DMS79 (cell line): ENCODE data around the gene CHAMP1.

Source experiments
- DNase-seq: peaks from one replicate; lab custom pipeline; 2025; lab: John Stamatoyannopoulos, UW

Gene CHAMP1, protein sequence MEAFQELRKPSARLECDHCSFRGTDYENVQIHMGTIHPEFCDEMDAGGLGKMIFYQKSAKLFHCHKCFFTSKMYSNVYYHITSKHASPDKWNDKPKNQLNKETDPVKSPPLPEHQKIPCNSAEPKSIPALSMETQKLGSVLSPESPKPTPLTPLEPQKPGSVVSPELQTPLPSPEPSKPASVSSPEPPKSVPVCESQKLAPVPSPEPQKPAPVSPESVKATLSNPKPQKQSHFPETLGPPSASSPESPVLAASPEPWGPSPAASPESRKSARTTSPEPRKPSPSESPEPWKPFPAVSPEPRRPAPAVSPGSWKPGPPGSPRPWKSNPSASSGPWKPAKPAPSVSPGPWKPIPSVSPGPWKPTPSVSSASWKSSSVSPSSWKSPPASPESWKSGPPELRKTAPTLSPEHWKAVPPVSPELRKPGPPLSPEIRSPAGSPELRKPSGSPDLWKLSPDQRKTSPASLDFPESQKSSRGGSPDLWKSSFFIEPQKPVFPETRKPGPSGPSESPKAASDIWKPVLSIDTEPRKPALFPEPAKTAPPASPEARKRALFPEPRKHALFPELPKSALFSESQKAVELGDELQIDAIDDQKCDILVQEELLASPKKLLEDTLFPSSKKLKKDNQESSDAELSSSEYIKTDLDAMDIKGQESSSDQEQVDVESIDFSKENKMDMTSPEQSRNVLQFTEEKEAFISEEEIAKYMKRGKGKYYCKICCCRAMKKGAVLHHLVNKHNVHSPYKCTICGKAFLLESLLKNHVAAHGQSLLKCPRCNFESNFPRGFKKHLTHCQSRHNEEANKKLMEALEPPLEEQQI

DNA sequence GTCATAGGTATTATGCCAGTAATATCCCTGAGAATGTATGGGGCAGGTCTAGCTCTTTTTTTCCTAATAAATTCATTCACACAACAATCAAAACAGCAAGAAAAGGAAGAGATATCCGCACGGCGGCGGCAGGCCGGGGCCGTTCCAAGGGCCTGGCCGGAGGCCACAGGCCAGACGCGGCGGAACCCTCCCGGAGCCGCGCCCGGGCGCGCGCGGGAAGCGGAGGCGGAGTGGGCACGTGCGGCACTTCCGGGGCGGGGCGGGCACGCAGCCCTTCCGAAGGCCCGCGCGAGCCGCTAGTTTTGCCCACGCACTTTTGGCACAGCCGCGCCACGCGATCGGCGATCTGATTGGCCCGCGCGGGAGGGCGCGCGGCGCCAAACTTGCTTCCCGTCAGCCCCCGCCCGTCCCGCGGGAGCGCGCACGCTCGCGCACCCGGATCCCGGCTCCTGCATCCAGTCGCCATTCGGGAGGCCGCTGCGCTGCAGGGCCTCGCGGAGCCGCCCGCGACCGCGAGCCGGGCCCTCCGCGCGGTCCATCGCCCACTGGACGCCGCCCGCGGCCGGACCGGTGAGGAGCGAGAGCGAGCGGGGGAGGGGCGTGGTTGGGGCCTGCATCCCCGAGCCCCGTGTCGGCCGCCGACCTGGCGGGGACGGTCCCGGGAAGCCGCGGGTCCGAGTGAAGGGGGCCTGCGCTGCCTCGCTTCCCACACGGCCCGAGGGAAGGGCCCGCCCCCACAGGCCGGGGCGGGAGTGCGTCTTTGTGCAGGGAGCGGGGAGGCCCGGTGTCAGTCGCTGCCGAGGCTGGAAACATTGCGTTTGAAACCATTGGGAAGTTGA, at the start of gene CHAMP1:
Gene CHAMP1, plus strand, starts transcription at position 430 of the 839 bp plus-strand sequence. CDS start 9,340 bp downstream, outside the sequence.
- peak; percentile 95 for DNase-seq

GRCh38 chr13:114264886-114265611, 49.3 kb upstream of the CHAMP1 start:
- DNase-seq = no peak

GRCh38 chr13:114266241-114266640, 48.1 kb upstream of the CHAMP1 start:
- no peak for DNase-seq

GRCh38 chr13:114268344-114269280, 45.7 kb upstream of the CHAMP1 start:
- DNase-seq = no peak

GRCh38 chr13:114269281-114269770, 45.0 kb upstream of the CHAMP1 start:
- no peak for DNase-seq

DNA sequence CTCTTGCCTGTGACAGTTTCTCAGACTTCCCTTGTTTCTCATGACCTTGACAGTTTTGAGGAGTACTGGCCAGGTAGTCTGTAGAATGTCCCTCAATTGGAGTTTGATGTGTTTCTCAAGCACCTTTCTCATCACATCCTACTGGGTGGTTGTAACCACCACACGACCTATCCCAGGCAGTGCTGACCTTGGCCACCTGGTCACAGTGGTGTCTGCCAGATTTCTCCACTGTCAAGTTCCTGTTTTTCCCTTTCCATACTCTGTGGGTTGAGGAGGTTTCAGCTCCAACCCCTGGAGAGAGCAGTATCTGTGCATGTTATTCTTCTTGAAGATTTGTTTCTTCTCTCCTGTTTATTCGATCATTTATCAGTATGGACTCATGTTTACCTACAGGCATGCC, 41.3 kb upstream of the CHAMP1 start:
- DNase-seq = no peak

DNA sequence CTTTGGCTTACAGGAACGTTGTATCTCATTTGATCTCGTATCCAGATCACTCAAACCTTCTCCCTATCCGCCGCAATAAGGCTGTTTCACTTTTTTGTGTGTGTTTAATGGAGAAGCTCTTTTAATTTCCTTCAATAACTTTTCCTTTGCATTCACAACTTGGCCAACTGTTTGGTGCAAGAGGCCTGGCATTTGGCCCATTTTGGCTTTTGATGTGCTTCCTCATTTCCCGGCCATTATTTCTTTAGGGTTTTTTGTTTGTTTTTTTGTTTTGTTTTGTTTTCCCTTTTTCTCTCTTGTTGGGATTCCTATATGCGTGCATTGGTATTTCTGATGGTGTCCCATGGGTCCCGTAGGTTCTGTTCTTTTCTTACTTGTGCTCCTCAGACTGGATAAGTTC, 39.0 kb upstream of the CHAMP1 start:
- no peak for DNase-seq

GRCh38 chr13:114279146-114279545, 35.2 kb upstream of the CHAMP1 start:
- no peak for DNase-seq

DNA sequence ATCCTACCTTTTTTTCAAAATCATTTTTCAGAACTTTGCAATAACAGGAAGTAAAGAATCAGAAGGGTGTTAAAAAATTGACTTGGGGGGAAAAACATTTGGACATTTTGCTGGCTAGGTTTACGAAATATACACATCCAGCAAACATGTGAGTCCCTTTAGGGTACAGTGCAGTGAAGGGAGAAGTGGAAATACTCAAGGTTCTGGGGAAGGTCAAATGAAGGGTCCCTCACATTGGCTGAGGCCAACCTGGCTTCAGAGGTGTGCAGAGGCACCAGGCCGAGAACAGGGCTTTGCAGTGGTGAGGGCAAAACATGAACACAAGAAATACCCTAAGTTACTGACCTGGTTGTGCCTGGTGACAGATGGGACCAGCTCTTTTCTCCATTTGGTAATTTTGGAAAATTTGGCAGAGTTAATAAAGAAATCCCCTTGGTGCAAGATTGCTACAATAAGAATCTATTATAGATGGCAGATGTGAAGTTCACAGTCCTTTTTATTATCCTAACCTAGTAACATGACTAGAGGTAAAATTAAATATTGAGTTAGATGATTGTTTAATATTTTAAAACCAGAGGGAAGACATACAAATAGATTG, 34.4 kb upstream of the CHAMP1 start:
- DNase-seq = no peak

GRCh38 chr13:114281351-114282040, 32.8 kb upstream of the CHAMP1 start, which contains the start of gene UPF3A:
UPF3A (plus strand) TSS chr13:114281601; CDS start chr13:114281640, 39 bp downstream.
- peak; percentile 95 for DNase-seq

DNA sequence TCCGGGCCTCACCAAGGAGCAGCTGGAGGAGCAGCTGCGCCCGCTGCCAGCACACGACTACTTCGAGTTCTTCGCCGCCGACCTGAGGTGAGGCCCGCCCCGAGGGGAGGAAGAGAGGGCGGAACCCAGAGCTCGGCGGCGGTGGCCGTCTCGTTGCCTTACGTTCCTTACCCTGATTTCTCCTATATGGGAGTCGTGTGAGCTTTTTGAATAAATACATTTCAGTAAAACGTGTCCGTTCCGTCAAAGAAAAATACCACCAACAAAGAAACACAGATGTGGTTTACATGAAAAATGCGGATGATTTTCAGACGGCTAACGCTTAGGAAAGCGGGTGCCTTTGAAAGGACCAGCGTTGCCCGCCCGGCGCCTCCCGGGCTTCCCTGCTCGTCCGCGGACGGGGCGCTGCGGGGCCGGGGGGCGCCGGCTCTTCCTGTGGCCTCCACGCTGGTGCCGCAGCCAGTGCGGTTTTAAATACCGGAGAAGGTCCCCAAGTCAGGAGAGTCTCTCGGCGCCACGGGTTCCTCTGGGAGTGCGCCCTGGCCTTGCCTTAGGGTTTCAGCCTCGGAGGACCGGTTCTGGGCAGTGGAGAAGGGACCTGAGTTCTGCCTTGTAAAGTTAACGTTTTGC, 32.1 kb upstream of the CHAMP1 start:
- DNase-seq = peak; percentile 95

GRCh38 chr13:114283576-114283975, 30.7 kb upstream of the CHAMP1 start:
- DNase-seq = no peak

DNA sequence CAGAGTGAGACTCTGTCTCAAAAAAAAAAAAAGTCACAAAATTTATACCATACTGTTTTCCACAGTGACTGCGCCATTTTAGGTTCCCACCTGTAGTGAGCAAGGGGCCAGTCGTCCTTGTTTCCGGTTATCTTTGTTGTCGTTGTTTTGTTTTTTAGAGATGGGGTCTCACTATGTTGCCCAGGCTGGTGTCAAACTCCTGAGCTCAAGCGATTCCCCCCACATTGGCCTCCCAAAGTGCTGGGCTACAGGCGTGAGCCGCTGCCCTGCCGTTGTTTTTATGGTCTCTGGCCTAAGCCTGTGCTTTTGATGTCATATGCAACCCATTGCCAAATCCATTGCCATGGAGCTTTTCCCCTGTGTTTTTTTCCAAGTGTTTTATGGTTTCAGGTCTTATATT, 29.6 kb upstream of the CHAMP1 start:
- no peak for DNase-seq

DNA sequence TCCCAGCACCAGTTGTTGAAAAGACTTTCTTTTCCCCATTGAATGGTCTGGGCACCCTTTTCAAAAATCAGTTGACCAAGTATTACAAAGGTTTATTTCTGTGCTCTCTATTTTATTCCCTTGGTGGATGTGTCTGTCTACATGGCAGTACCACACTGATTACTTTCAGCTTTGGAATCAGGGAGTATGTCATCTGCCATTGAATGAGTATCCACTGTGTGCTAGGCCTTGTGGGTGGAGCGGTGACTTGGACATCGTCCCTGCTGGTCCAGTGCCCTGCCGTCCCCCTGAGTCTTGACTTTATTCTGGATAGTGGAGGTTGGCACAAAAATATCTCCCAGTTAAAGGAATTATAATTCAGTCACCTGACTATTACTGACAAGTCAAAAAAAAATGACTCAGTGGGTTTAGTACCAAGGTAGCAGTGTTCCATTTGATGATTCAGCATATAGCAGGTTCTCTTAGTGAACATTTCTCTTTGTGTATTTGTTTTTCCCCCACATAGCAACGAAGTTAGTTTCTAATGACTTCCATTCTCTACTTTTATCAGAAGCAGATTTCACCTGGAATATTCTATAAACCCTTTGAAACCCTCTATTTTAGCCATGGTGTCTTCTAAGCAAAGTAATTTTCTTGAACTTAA, 29.0 kb upstream of the CHAMP1 start:
- DNase-seq = no peak

- DNase-seq = no peak
Measured at GRCh38 chr13:114286808-114287207, 27.5 kb upstream of the CHAMP1 start.

DNA sequence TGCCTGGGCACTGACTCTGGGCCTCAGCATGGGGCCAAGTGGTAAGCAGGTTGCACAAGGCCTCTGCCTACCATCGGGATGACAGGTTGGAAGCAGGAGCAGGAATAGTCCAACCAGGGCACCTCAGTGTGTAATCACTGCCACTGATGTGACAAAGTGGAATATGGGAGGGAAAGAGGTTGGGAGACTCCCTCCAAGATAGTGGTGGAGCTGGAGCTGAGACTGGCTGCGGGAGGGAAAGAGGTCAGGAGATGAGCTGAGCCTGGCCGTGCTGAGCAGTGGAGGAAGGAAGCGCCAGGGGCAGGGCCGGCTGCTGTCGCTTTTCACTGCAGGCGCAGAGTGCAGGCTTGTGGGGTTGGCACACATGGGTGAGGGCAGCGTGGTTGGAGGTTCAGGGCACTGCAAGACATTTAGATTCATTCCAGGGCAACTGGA, 26.1 kb upstream of the CHAMP1 start:
- no peak for DNase-seq

GRCh38 chr13:114296448-114296847, 17.9 kb upstream of the CHAMP1 start:
- DNase-seq = no peak

DNA sequence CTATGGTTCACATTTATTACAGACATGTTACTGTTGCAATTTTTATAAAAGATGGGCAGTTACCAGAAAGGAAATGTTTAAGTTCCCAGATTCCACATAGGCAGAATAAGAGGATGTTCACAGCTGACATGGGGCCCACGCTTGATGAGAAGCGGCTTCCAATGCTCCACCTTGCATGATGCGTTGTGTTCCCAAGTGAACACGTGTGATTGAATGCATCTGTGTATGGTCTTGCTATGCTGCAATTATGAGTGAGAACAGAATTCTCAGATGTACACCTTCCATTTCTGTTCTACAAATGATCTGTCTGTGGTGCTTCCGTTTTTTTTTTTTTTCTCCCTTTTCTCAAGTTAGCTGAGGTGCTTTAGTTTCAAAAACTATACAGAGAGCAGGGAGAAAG, 17.4 kb upstream of the CHAMP1 start:
- DNase-seq = no peak
